Progenitor cell of endocrine pancreas (in vitro differentiated cells): ENCODE measurements around the gene CLCF1. TPM values are rescaled to one million over a fixed set of nuclear protein-coding genes. Genes with fewer than 3 reads are reported as not detected.

Experiments used
- DNase-seq: peaks from one replicate; pipeline ENCODE4 v3.0.0; 2021; ENCODE audit warnings: low spot score; ENCODE audit not compliant: unreplicated experiment
- H3K27ac Mint-ChIP-seq: 2 replicates; pipeline ENCODE4 v1.8.0; 2021; ENCODE audit warnings: mild to moderate bottlenecking, moderate library complexity, mixed read lengths
- H3K27me3 Mint-ChIP-seq: 2 replicates; pipeline ENCODE4 v1.8.0; 2021; ENCODE audit warnings: mixed read lengths
- H3K36me3 Mint-ChIP-seq: 2 replicates; pipeline ENCODE4 v1.8.0; 2022; ENCODE audit warnings: mixed read lengths; ENCODE audit not compliant: insufficient read depth
- H3K4me1 Mint-ChIP-seq: 2 replicates; pipeline ENCODE4 v1.8.0; 2021; ENCODE audit warnings: low read depth, mixed read lengths
- H3K4me3 Mint-ChIP-seq: 2 replicates; pipeline ENCODE4 v1.8.0; 2021; ENCODE audit warnings: low read depth, mild to moderate bottlenecking, moderate library complexity, mixed read lengths
- H3K9me3 Mint-ChIP-seq: 2 replicates; pipeline ENCODE4 v1.8.0; 2021; ENCODE audit warnings: low read depth, mixed read lengths
- CTCF ChIP-seq: fragments of 200-600 bp; sonication (generic); IDR thresholded peaks from one replicate; pipeline ENCODE4 v1.5.0; 2021; ENCODE audit warnings: antibody characterized with exemption, mild to moderate bottlenecking; ENCODE audit not compliant: unreplicated experiment
- total RNA-seq: library from RNA; stranded (reverse); gene quantifications from 2 replicates; pipeline ENCODE4 v1.2.1, GENCODE V29; 2021

Gene CLCF1
- total RNA-seq, 1 donor from 2014 or later = 6.9 TPM

- Mint-ChIP-seq H3K4me1 (peaks cover 22% of the 10 kb centered on the region), H3K36me3 (no peaks in the 10 kb centered on the region), H3K9me3 (no peaks in the 10 kb centered on the region), H3K27me3 (peaks cover 4% of the 10 kb centered on the region), H3K4me3 (peak overlapping the region; percentile 9), H3K27ac (peak overlapping the region; percentile 69)
- no peak for TF ChIP-seq CTCF
- no peak for DNase-seq
Observed at GRCh38 chr11:67356387-67356863, 17.0 kb downstream of the CLCF1 start.

- H3K4me1 Mint-ChIP-seq = peaks cover 22% of the 10 kb centered on the region
- H3K9me3 Mint-ChIP-seq = no peaks in the 10 kb centered on the region
- peaks cover 4% of the 10 kb centered on the region for H3K27me3 Mint-ChIP-seq
- no peak for TF ChIP-seq CTCF
- H3K27ac Mint-ChIP-seq = no peak overlapping the region
- H3K4me3 Mint-ChIP-seq = no peak overlapping the region
- no peak for DNase-seq
- H3K36me3 Mint-ChIP-seq = no peaks in the 10 kb centered on the region
Observed at GRCh38 chr11:67355794-67356386, 17.5 kb downstream of the CLCF1 start.

GRCh38 chr11:67355023-67355793 is 18.2 kb downstream of the CLCF1 start:
- Mint-ChIP-seq H3K9me3 (no peaks in the 10 kb centered on the region), H3K27me3 (peaks cover 4% of the 10 kb centered on the region), H3K4me1 (peaks cover 22% of the 10 kb centered on the region), H3K4me3 (no peak overlapping the region), H3K27ac (peak overlapping the region; percentile 33), H3K36me3 (no peaks in the 10 kb centered on the region)
- TF ChIP-seq CTCF = no peak
- no peak for DNase-seq

- H3K4me3 Mint-ChIP-seq = peak overlapping the region; percentile 90
Observed at GRCh38 chr11:67354075-67355022, 19.0 kb downstream of the CLCF1 start.

More at GRCh38 chr11:67354075-67355022, 19.0 kb downstream of the CLCF1 start:
- peaks cover 4% of the 10 kb centered on the region for H3K27me3 Mint-ChIP-seq
- peak overlapping the region; percentile 94 for H3K27ac Mint-ChIP-seq
- no peak for TF ChIP-seq CTCF
- no peaks in the 10 kb centered on the region for H3K36me3 Mint-ChIP-seq
- no peaks in the 10 kb centered on the region for H3K9me3 Mint-ChIP-seq
- DNase-seq = no peak
- H3K4me1 Mint-ChIP-seq = peaks cover 22% of the 10 kb centered on the region
